ENCODE data around the gene SNX14.

SNX14 gene

GRCh38 chr6:85506441-85507093 lies 87.1 kb downstream of the SNX14 start:
- H3K36me3 ChIP-seq (ENCODE audit: control insufficient read depth, insufficient read depth, low read length): peaks cover 2% of the 10 kb centered on the region; the same call in 1 of the 2 replicates
- DNase-seq (ENCODE audit: extremely low read depth, insufficient read length): peak; percentile 25
- H3K27me3 ChIP-seq (replicated peaks; ENCODE audit: control insufficient read depth, insufficient read depth, low read length): no peaks in the 10 kb centered on the region
- TF ChIP-seq, protein P1, sequence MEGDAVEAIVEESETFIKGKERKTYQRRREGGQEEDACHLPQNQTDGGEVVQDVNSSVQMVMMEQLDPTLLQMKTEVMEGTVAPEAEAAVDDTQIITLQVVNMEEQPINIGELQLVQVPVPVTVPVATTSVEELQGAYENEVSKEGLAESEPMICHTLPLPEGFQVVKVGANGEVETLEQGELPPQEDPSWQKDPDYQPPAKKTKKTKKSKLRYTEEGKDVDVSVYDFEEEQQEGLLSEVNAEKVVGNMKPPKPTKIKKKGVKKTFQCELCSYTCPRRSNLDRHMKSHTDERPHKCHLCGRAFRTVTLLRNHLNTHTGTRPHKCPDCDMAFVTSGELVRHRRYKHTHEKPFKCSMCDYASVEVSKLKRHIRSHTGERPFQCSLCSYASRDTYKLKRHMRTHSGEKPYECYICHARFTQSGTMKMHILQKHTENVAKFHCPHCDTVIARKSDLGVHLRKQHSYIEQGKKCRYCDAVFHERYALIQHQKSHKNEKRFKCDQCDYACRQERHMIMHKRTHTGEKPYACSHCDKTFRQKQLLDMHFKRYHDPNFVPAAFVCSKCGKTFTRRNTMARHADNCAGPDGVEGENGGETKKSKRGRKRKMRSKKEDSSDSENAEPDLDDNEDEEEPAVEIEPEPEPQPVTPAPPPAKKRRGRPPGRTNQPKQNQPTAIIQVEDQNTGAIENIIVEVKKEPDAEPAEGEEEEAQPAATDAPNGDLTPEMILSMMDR (IDR thresholded peaks at IDR 0.05; ENCODE audit: insufficient read depth, low read length, poor library complexity, severe bottlenecking): no peak
- no peak overlapping the region for H3K4me3 ChIP-seq (replicated peaks; ENCODE audit: low read depth, low read length)

GRCh38 chr6:85498596-85499258 lies 94.9 kb downstream of the SNX14 start:
- H3K36me3 ChIP-seq (ENCODE audit: control insufficient read depth, insufficient read depth, low read length): no peaks in the 10 kb centered on the region; the same call in 1 of the 2 replicates
- no peak for DNase-seq (ENCODE audit: extremely low read depth, insufficient read length)
- TF ChIP-seq, protein P1 (IDR thresholded peaks at IDR 0.05; ENCODE audit: insufficient read depth, low read length, poor library complexity, severe bottlenecking): no peak
- no peak overlapping the region for H3K4me3 ChIP-seq (replicated peaks; ENCODE audit: low read depth, low read length)
- no peaks in the 10 kb centered on the region for H3K27me3 ChIP-seq (replicated peaks; ENCODE audit: control insufficient read depth, insufficient read depth, low read length)

- TF ChIP-seq, protein P1 (IDR thresholded peaks at IDR 0.05; ENCODE audit: insufficient read depth, low read length, poor library complexity, severe bottlenecking): no peak
- Histone ChIP-seq H3K27me3 (replicated peaks; ENCODE audit: control insufficient read depth, insufficient read depth, low read length) (no peaks in the 10 kb centered on the region), H3K36me3 (ENCODE audit: control insufficient read depth, insufficient read depth, low read length) (no peaks in the 10 kb centered on the region; the same call in 1 of the 2 replicates), H3K4me3 (replicated peaks; ENCODE audit: low read depth, low read length) (no peak overlapping the region)
- no peak for DNase-seq (ENCODE audit: extremely low read depth, insufficient read length)
Measured at GRCh38 chr6:85496856-85497255, 96.8 kb downstream of the SNX14 start.

DNA sequence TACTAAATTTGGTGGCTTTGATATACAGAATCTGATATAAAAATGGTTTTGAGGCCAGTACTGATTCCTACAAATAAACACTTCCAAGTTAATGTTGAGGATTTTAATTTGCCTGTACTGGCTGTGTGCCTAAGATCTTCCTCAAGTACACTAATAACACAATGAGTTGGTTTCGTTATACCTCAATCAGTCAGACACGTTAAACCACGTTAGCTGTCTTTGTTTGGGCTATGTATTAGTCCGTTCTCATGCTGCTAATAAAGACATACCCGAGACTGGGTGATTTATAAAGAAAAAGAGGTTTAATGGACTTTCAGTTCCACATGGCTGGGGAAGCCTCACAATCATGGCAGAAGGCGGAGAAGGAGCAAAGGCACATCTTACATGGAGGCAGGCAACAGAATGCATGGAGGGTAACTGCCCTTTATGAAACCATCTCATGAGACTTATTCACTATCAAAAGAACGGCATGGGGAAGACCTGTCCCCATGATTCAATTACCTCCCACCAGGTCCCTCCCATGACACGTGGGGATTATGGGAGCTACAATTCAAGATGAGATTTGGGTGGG lies 97.6 kb downstream of the SNX14 start:
- TF ChIP-seq, protein P1 (IDR thresholded peaks at IDR 0.05; ENCODE audit: insufficient read depth, low read length, poor library complexity, severe bottlenecking): no peak
- no peaks in the 10 kb centered on the region; the same call in 1 of the 2 replicates for H3K36me3 ChIP-seq (ENCODE audit: control insufficient read depth, insufficient read depth, low read length)
- peak; percentile 18 for DNase-seq (ENCODE audit: extremely low read depth, insufficient read length)
- H3K27me3 ChIP-seq (replicated peaks; ENCODE audit: control insufficient read depth, insufficient read depth, low read length): no peaks in the 10 kb centered on the region
- no peak overlapping the region for H3K4me3 ChIP-seq (replicated peaks; ENCODE audit: low read depth, low read length)

- H3K4me3 ChIP-seq (replicated peaks; ENCODE audit: low read depth, low read length): no peak overlapping the region
- TF ChIP-seq, protein P1 (IDR thresholded peaks at IDR 0.05; ENCODE audit: insufficient read depth, low read length, poor library complexity, severe bottlenecking): no peak
- H3K27me3 ChIP-seq (replicated peaks; ENCODE audit: control insufficient read depth, insufficient read depth, low read length): no peaks in the 10 kb centered on the region
- no peaks in the 10 kb centered on the region; the same call in 1 of the 2 replicates for H3K36me3 ChIP-seq (ENCODE audit: control insufficient read depth, insufficient read depth, low read length)
- DNase-seq (ENCODE audit: extremely low read depth, insufficient read length): no peak
Measured at GRCh38 chr6:85494547-85495536, 98.8 kb downstream of the SNX14 start.
